Fibroblast of skin of right biceps (primary cell): ENCODE measurements around the gene MCF2L.
"Not testable (repeated sequence)": the region's sequence is repeated elsewhere in the genome, so short reads cannot be mapped to it uniquely, and the experiment has no call there.

ENCODE experiments used
- DNase-seq: peaks from one replicate; pipeline ENCODE4 v3.0.0-alpha.2; 2013

MCF2L gene

GRCh38 chr13:112968910-112969691 is at the start of gene MCF2L:
Gene MCF2L (plus strand): TSS chr13:112969214. CDS start chr13:112969380, 166 bp downstream.
- peak; percentile 22 for DNase-seq

- DNase-seq, result no peak
These were observed 45.1 kb upstream of the MCF2L start for GRCh38 chr13:112923962-112924361.

GRCh38 chr13:112924365-112924764 is 44.6 kb upstream of the MCF2L start:
- DNase-seq, result no peak

GRCh38 chr13:112926003-112926402 is 43.0 kb upstream of the MCF2L start:
- no peak for DNase-seq

GRCh38 chr13:112926993-112927392 is 42.0 kb upstream of the MCF2L start:
- no peak for DNase-seq

GRCh38 chr13:112928020-112928971 is 40.7 kb upstream of the MCF2L start:
- DNase-seq, result no peak

- peak; percentile 46 for DNase-seq
These were observed 39.8 kb upstream of the MCF2L start for GRCh38 chr13:112928972-112929782.

GRCh38 chr13:112929783-112930055 is 39.3 kb upstream of the MCF2L start:
- no peak for DNase-seq

- no peak for DNase-seq
These were observed 38.8 kb upstream of the MCF2L start for GRCh38 chr13:112930192-112930591.

- DNase-seq, result peak; percentile 67
These were observed 37.7 kb upstream of the MCF2L start for GRCh38 chr13:112931028-112931934.

GRCh38 chr13:112932971-112933370 is 36.0 kb upstream of the MCF2L start:
- no peak for DNase-seq

GRCh38 chr13:112933649-112934048 is 35.4 kb upstream of the MCF2L start:
- no peak for DNase-seq

- no peak for DNase-seq
These were observed 34.9 kb upstream of the MCF2L start for GRCh38 chr13:112934078-112934477.

GRCh38 chr13:112938680-112939079 is 30.3 kb upstream of the MCF2L start:
- DNase-seq, result no peak

- no peak for DNase-seq
These were observed 28.8 kb upstream of the MCF2L start for GRCh38 chr13:112940236-112940635.

- DNase-seq, result no peak
These were observed 27.7 kb upstream of the MCF2L start for GRCh38 chr13:112941349-112941748.

GRCh38 chr13:112941765-112942164 is 27.2 kb upstream of the MCF2L start:
- DNase-seq, result not testable (repeated sequence)

GRCh38 chr13:112942689-112943308 is 26.2 kb upstream of the MCF2L start:
- DNase-seq, result peak; percentile 89

GRCh38 chr13:112943309-112944125 is 25.5 kb upstream of the MCF2L start:
- DNase-seq, result peak; percentile 21

- DNase-seq, result no peak
These were observed 21.2 kb upstream of the MCF2L start for GRCh38 chr13:112947796-112948195.
